MCF 10A (cell line): ENCODE results near the gene ZSCAN5A. TPM values are rescaled to one million over a fixed set of nuclear protein-coding genes. Genes with fewer than 3 reads are reported as not detected.
"Not testable (repeated sequence)": the region's sequence is repeated elsewhere in the genome, so short reads cannot be mapped to it uniquely, and the experiment has no call there.

Experiments used
- BruUV-seq: library from RNA; stranded (reverse); fragments of 400-500 nt; replicated peaks from 2 replicates; lab custom pipeline; 2021; lab: Mats Ljungman, UMichigan
- CTCF ChIA-PET: fragments of 300-600 bp; sonication (Branson Sonifier 250); formaldehyde crosslinking; extraction: SDS; loops from one replicate; lab custom pipeline; 2021; ENCODE audit warnings: antibody characterized with exemption, inconsistent platforms; lab: Yijun Ruan, JAX
- POLR2A ChIA-PET: fragments of 300-600, 350-650 bp; sonication (Branson Sonifier 250); formaldehyde crosslinking; extraction: SDS; loops from one replicate; lab custom pipeline; 2020; ENCODE audit warnings: antibody characterized with exemption, inconsistent platforms; lab: Yijun Ruan, JAX
- DNase-seq: peaks from one replicate; pipeline ENCODE4 v3.0.0-alpha.2; 2018; ENCODE audit not compliant: unreplicated experiment
- H3K27ac Mint-ChIP-seq: one replicate; pipeline ENCODE4 v1.8.0; 2022; ENCODE audit warnings: mild to moderate bottlenecking, low read depth, mixed read lengths; ENCODE audit not compliant: unreplicated experiment
- H3K27me3 Mint-ChIP-seq: one replicate; pipeline ENCODE4 v1.8.0; 2022; ENCODE audit warnings: mixed read lengths; ENCODE audit not compliant: insufficient read depth, unreplicated experiment
- H3K36me3 Mint-ChIP-seq: one replicate; pipeline ENCODE4 v1.8.0; 2022; ENCODE audit warnings: mild to moderate bottlenecking, moderate library complexity, mixed read lengths; ENCODE audit not compliant: insufficient read depth, unreplicated experiment
- H3K4me1 Mint-ChIP-seq: one replicate; pipeline ENCODE4 v1.8.0; 2022; ENCODE audit warnings: mixed read lengths; ENCODE audit not compliant: insufficient read depth, unreplicated experiment
- H3K4me3 Mint-ChIP-seq: one replicate; pipeline ENCODE4 v1.8.0; 2022; ENCODE audit warnings: mild to moderate bottlenecking, moderate library complexity, mixed read lengths; ENCODE audit not compliant: unreplicated experiment
- H3K9me3 Mint-ChIP-seq: one replicate; pipeline ENCODE4 v1.8.0; 2022; ENCODE audit warnings: mixed read lengths; ENCODE audit not compliant: unreplicated experiment
- intact Hi-C: fragments of 100-400 bp; cut with micrococcal nuclease; formaldehyde crosslinking; loops from 2 replicates; pipeline ENCODE4 v1.14.1; 2022
- total RNA-seq: library from RNA; stranded (reverse); gene quantifications from 2 replicates; pipeline ENCODE4 v1.2.3, GENCODE V29; 2022
- TF ChIP-seq, protein P1 (sequence below): fragments of 200-600 bp; IDR thresholded peaks from one replicate; pipeline ENCODE4 v1.8.0; 2022; ENCODE audit warnings: antibody characterized with exemption, mild to moderate bottlenecking; ENCODE audit not compliant: unreplicated experiment

Gene ZSCAN5A
- total RNA-seq, 1 experiment from 2014 or later: 8.1 TPM

DNA sequence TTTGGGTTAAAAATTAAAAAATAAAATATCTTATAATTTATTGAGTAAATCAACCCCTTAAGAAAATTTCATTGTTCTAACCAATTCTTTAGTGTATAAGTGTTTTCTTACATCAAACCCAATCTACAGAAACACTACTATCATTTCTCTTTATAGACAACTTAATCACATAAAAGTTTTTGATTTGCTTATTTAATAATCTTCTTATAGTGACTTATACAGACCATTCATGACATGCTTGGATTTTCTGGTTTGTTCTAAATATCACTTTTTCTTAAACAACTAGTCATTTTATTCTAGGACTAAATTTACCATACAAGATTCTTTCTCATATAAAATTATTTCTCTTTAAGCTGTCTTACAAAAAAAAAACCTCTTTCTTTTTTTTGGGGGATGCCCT is 27.3 kb upstream of the ZSCAN5A start:
- POLR2A ChIA-PET: interaction anchor here (0.7 kb wide), 1 partner anchor 184 kb away, joined by 3 read pairs; no protein-coding TSS in a partner anchor
- TF ChIP-seq, protein P1, sequence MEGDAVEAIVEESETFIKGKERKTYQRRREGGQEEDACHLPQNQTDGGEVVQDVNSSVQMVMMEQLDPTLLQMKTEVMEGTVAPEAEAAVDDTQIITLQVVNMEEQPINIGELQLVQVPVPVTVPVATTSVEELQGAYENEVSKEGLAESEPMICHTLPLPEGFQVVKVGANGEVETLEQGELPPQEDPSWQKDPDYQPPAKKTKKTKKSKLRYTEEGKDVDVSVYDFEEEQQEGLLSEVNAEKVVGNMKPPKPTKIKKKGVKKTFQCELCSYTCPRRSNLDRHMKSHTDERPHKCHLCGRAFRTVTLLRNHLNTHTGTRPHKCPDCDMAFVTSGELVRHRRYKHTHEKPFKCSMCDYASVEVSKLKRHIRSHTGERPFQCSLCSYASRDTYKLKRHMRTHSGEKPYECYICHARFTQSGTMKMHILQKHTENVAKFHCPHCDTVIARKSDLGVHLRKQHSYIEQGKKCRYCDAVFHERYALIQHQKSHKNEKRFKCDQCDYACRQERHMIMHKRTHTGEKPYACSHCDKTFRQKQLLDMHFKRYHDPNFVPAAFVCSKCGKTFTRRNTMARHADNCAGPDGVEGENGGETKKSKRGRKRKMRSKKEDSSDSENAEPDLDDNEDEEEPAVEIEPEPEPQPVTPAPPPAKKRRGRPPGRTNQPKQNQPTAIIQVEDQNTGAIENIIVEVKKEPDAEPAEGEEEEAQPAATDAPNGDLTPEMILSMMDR: no peak
- CTCF ChIA-PET: interaction anchor here (0.8 to 2.9 kb wide), 2 partner anchors 89 to 275 kb away, joined by 3 to 10 read pairs; no protein-coding TSS in a partner anchor
- no peak overlapping the region for H3K4me3 Mint-ChIP-seq
- intact Hi-C loops: no loop called here
- DNase-seq: no peak
- peaks cover 11% of the 10 kb centered on the region for H3K9me3 Mint-ChIP-seq
- H3K27me3 Mint-ChIP-seq: no peaks in the 10 kb centered on the region
- BruUV-seq: no TSS peak
- H3K4me1 Mint-ChIP-seq: no peaks in the 10 kb centered on the region
- H3K27ac Mint-ChIP-seq: no peak overlapping the region
- H3K36me3 Mint-ChIP-seq: no peaks in the 10 kb centered on the region

DNA sequence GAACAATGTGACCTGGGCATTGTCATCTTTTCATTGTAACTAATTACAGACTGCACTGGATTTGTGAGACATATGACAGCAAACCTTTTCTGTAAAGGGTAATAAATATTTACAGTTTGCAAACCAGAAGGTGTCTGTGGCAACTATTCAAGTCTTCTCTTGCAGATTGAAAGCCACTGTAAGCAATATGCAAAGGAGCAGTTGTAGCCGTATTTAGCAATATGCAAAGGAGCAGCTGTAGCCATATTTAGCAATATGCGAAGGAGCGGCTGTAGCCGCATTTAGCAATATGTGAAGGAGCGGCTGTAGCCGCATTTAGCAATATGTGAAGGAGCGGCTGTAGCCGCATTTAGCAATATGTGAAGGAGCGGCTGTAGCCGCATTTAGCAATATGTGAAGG is 24.4 kb upstream of the ZSCAN5A start:
- BruUV-seq, H3K4me1 Mint-ChIP-seq, H3K27ac Mint-ChIP-seq, H3K4me3 Mint-ChIP-seq, DNase-seq, POLR2A ChIA-PET, H3K27me3 Mint-ChIP-seq, H3K36me3 Mint-ChIP-seq: not testable (repeated sequence)
- intact Hi-C loops: loop anchor here (10.0 kb wide), 1 partner anchor 704 kb away; no protein-coding TSS in a partner anchor
- H3K9me3 Mint-ChIP-seq: peaks cover 11% of the 10 kb centered on the region
- CTCF ChIA-PET: interaction anchor here (1.0 to 7.9 kb wide), 3 partner anchors 11 to 262 kb away, joined by 6 to 121 read pairs (median 7); no protein-coding TSS in a partner anchor

DNA sequence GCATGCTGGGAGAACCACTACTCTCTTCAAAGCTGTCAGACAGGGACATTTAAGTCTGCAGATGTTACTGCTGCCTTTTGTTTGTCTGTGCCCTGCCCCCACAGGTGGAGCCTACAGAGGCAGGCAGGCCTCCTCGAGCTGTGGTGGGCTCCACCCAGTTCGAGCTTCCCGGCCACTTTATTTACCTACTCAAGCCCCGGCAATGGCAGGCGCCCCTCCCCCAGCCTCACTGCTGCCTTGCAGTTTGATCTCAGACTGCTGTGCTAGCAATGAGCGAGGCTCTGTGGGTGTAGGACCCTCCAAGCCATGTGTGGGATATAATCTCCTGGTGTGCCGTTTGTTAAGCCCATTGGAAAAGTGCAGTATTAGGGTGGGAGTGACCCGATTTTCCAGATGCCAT is 22.4 kb upstream of the ZSCAN5A start:
- H3K27me3 Mint-ChIP-seq, POLR2A ChIA-PET, H3K4me3 Mint-ChIP-seq, H3K27ac Mint-ChIP-seq, BruUV-seq, DNase-seq, H3K4me1 Mint-ChIP-seq, H3K36me3 Mint-ChIP-seq: not testable (repeated sequence)
- intact Hi-C loops: loop anchor here (10.0 kb wide), 1 partner anchor 702 kb away; no protein-coding TSS in a partner anchor
- CTCF ChIA-PET: interaction anchor here (7.9 to 8.0 kb wide), 2 partner anchors 83 to 260 kb away, joined by 121 to 168 read pairs; no protein-coding TSS in a partner anchor
- H3K9me3 Mint-ChIP-seq: peaks cover 11% of the 10 kb centered on the region

DNA sequence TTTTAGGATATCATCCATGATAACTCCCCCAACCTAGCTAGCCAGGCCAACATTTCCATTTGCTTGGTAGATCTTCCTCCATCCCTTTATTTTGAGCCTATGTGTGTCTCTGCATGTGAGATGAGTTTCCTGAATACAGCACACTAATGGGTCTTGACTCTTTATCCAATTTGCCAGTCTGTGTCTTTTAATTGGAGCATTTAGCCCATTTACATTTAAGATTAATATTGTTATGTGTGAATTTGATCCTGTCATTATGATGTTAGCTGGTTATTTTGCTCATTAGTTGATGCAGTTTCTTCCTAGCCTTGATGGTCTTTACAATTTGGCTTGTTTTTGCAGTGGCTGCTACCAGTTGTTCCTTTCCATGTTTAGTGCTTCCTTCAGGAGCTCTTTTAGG is 20.7 kb upstream of the ZSCAN5A start:
- CTCF ChIA-PET: interaction anchor here (0.6 to 8.0 kb wide), 7 partner anchors 13 to 321 kb away, joined by 3 to 168 read pairs (median 14); no protein-coding TSS in a partner anchor
- H3K4me1 Mint-ChIP-seq, POLR2A ChIA-PET, H3K27ac Mint-ChIP-seq, BruUV-seq, DNase-seq, H3K4me3 Mint-ChIP-seq, H3K9me3 Mint-ChIP-seq, H3K36me3 Mint-ChIP-seq, H3K27me3 Mint-ChIP-seq: not testable (repeated sequence)
- intact Hi-C loops: loop anchor here (10.0 kb wide), 1 partner anchor 701 kb away; no protein-coding TSS in a partner anchor

DNA sequence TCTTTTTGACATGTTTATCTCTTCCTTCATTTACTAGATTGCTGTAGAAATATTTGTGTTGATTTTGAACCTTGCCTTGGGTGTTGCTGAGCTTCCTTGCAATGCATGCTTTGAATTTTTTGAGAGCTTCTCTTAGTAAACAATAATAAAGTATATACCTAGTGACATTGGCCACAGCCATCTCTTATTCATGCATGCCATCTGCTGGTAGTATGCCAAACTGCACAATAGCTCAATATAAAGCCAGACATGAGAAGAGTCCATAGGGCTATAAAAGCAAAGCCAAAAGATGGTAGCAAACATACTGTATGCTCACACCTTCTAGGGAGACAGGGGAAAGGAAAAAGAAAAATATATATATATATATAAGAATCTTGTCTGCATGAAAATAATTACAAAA is 18.9 kb upstream of the ZSCAN5A start:
- ChIA-PET POLR2A (interaction anchor here (0.8 to 1.1 kb wide), 2 partner anchors 80 to 257 kb away, joined by 3 to 8 read pairs; no protein-coding TSS in a partner anchor), CTCF (interaction anchor here (0.5 to 8.0 kb wide), 53 partner anchors 8 to 1525 kb away, joined by 3 to 168 read pairs (median 4); partner anchors contain the start of gene ZSCAN5A)
- TF ChIP-seq, protein P1: peak; percentile 69
- BruUV-seq: no TSS peak
- Mint-ChIP-seq H3K36me3 (no peaks in the 10 kb centered on the region), H3K4me3 (no peak overlapping the region), H3K4me1 (no peaks in the 10 kb centered on the region), H3K9me3 (no peaks in the 10 kb centered on the region), H3K27ac (no peak overlapping the region), H3K27me3 (peaks cover 11% of the 10 kb centered on the region)
- intact Hi-C loops: loop anchor here (1.0 to 10.0 kb wide), 5 partner anchors 80 to 699 kb away; no protein-coding TSS in a partner anchor
- peak; percentile 62 for DNase-seq
